ENCODE data around the gene EFNA5. TPM values are rescaled to one million over a fixed set of nuclear protein-coding genes. Genes with fewer than 3 reads are reported as not detected.

EFNA5 gene
- total and polyA plus RNA-seq, 2 experiments from 2014 or later, result 8.5 to 18.8 TPM

GRCh38 chr5:107713228-107713627, 42.5 kb upstream of the EFNA5 start:
- Histone ChIP-seq H3K9me3 (ENCODE audit: low read depth) (no peaks in the 10 kb centered on the region), H3K27me3 (no peaks in the 10 kb centered on the region), H2AFZ (no peak overlapping the region), H3K27ac (no peak overlapping the region), H3K36me3 (replicated peaks; ENCODE audit: insufficient read depth, low read depth) (no peaks in the 10 kb centered on the region), H3K4me2 (no peak overlapping the region), H3K4me1 (ENCODE audit: insufficient read depth) (no peaks in the 10 kb centered on the region), H3K79me2 (no peaks in the 10 kb centered on the region), H3K9me2 (replicated peaks; ENCODE audit: insufficient read depth) (no peaks in the 10 kb centered on the region), H4K20me1 (ENCODE audit: insufficient read depth, poor library complexity, severe bottlenecking) (no peaks in the 10 kb centered on the region), H3K4me3 (no peak overlapping the region)
- 75% methylated on average over 5 of the region's 5 CpGs for WGBS (ENCODE audit: low lambda C conversion rate, missing lambda C conversion rate)
- no peak for TF ChIP-seq CTCF (IDR thresholded peaks at IDR 0.05; ENCODE audit: poor library complexity)
- TF ChIP-seq EZH2phosphoT487 (IDR thresholded peaks at IDR 0.05; ENCODE audit: low read depth, severe bottlenecking, unreplicated experiment), result no peak
- TF ChIP-seq EZH2 (IDR thresholded peaks at IDR 0.05; ENCODE audit: borderline replicate concordance), result no peak
- no peak for DNase-seq (ENCODE audit: low spot score)

GRCh38 chr5:107712359-107712870, 41.7 kb upstream of the EFNA5 start:
- no peak overlapping the region for H3K27ac ChIP-seq
- no peak for DNase-seq (ENCODE audit: low spot score)
- no peaks in the 10 kb centered on the region for H3K9me3 ChIP-seq (ENCODE audit: low read depth)
- H3K79me2 ChIP-seq, result no peaks in the 10 kb centered on the region
- no peaks in the 10 kb centered on the region for H3K36me3 ChIP-seq (replicated peaks; ENCODE audit: insufficient read depth, low read depth)
- H3K9me2 ChIP-seq (replicated peaks; ENCODE audit: insufficient read depth), result no peaks in the 10 kb centered on the region
- H3K27me3 ChIP-seq, result no peaks in the 10 kb centered on the region
- 89% methylated on average over 2 of the region's 2 CpGs for WGBS (ENCODE audit: low lambda C conversion rate, missing lambda C conversion rate)
- H2AFZ ChIP-seq, result no peak overlapping the region
- no peaks in the 10 kb centered on the region for H4K20me1 ChIP-seq (ENCODE audit: insufficient read depth, poor library complexity, severe bottlenecking)
- no peak overlapping the region for H3K4me2 ChIP-seq
- H3K4me1 ChIP-seq (ENCODE audit: insufficient read depth), result no peaks in the 10 kb centered on the region
- no peak for TF ChIP-seq EZH2phosphoT487 (IDR thresholded peaks at IDR 0.05; ENCODE audit: low read depth, severe bottlenecking, unreplicated experiment)
- H3K4me3 ChIP-seq, result no peak overlapping the region

- Histone ChIP-seq H3K4me3 (no peak overlapping the region), H2AFZ (peak overlapping the region; percentile 55), H3K9me3 (ENCODE audit: low read depth) (no peaks in the 10 kb centered on the region), H3K27ac (no peak overlapping the region), H4K20me1 (ENCODE audit: insufficient read depth, poor library complexity, severe bottlenecking) (no peaks in the 10 kb centered on the region), H3K4me2 (peak overlapping the region; percentile 43), H3K36me3 (replicated peaks; ENCODE audit: insufficient read depth, low read depth) (no peaks in the 10 kb centered on the region), H3K9me2 (replicated peaks; ENCODE audit: insufficient read depth) (no peaks in the 10 kb centered on the region), H3K27me3 (no peaks in the 10 kb centered on the region), H3K79me2 (no peaks in the 10 kb centered on the region), H3K4me1 (ENCODE audit: insufficient read depth) (no peaks in the 10 kb centered on the region)
- 65% methylated on average over 5 of the region's 5 CpGs for WGBS (ENCODE audit: low lambda C conversion rate, missing lambda C conversion rate)
- TF ChIP-seq CTCF (IDR thresholded peaks at IDR 0.05; ENCODE audit: poor library complexity), result no peak
- TF ChIP-seq EZH2 (IDR thresholded peaks at IDR 0.05; ENCODE audit: borderline replicate concordance), result no peak
- TF ChIP-seq EZH2phosphoT487 (IDR thresholded peaks at IDR 0.05; ENCODE audit: low read depth, severe bottlenecking, unreplicated experiment), result no peak
- no peak for DNase-seq (ENCODE audit: low spot score)
Measured at GRCh38 chr5:107705402-107706014, 34.8 kb upstream of the EFNA5 start.

- Histone ChIP-seq H3K27me3 (no peaks in the 10 kb centered on the region), H2AFZ (peak overlapping the region; percentile 55), H3K79me2 (no peaks in the 10 kb centered on the region), H3K9me2 (replicated peaks; ENCODE audit: insufficient read depth) (no peaks in the 10 kb centered on the region), H3K4me3 (no peak overlapping the region), H4K20me1 (ENCODE audit: insufficient read depth, poor library complexity, severe bottlenecking) (no peaks in the 10 kb centered on the region), H3K4me2 (peak overlapping the region; percentile 43), H3K27ac (no peak overlapping the region), H3K9me3 (ENCODE audit: low read depth) (no peaks in the 10 kb centered on the region), H3K4me1 (ENCODE audit: insufficient read depth) (no peaks in the 10 kb centered on the region), H3K36me3 (replicated peaks; ENCODE audit: insufficient read depth, low read depth) (no peaks in the 10 kb centered on the region)
- TF ChIP-seq CTCF (IDR thresholded peaks at IDR 0.05; ENCODE audit: poor library complexity), result no peak
- TF ChIP-seq EZH2 (IDR thresholded peaks at IDR 0.05; ENCODE audit: borderline replicate concordance), result no peak
- no peak for TF ChIP-seq EZH2phosphoT487 (IDR thresholded peaks at IDR 0.05; ENCODE audit: low read depth, severe bottlenecking, unreplicated experiment)
- no peak for DNase-seq (ENCODE audit: low spot score)
- 44% methylated on average over 12 of the region's 12 CpGs for WGBS (ENCODE audit: low lambda C conversion rate, missing lambda C conversion rate)
Measured at GRCh38 chr5:107704681-107705401, 34.1 kb upstream of the EFNA5 start.
